Measurements from ENCODE around the gene STAP1.

STAP1 gene

DNA sequence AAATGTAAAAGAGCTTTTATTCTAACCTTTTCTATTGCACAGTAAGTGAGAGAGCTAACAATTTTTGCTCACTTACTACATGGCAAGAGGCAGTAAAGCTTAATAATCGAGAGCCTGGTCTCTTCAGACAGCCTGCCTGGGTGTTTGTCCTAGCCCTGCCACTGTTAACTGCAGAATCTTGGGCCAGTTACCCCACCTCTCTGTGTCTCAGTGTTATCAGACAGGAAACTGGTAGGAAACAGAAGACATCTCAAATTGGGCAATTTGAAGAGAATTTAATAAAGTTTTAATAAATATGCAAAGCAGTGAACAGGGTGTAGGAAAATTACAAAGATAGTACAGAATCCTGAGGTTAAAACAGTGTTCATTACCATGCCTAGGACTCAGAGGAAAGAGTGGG, 13.4 kb downstream of the STAP1 start:
- Histone ChIP-seq H3K9me3 (replicated peaks in 1 of 11) (no peaks in the 10 kb centered on the region), H3K9ac (no peak overlapping the region), H3K4me2 (no peak overlapping the region; a peak in 1 of 22 replicates), H4K20me1 (no peaks in the 10 kb centered on the region), H3K27me3 (no peaks in the 10 kb centered on the region), H3K36me3 (no peaks in the 10 kb centered on the region), H3K4me1 (peaks cover 7 to 40% (median 18%) of the 10 kb centered on the region in 10 experiments), H3K27ac (no peak overlapping the region), H3K4me3 (no peak overlapping the region)
- TF ChIP-seq Cebpa-rat (IDR thresholded peaks at IDR 0.05) = no peak

DNA sequence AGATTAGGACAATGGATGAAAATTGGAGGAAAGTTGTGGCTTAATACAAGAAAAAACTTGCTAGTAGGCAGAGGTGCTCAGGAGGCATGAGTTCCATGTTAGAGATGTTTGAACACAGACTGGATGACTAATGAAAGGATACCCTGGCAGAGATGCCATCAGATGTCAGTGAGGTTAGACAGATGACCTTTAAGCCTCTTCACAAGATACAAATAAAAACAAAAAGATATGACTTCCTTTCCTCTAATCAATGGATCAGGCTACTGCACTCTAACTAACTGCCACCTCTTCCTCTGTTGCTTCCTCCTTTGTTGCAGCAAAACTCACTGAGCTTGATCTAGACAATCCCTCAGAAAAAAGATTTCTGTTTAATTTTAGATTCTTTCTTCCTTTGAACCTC, 14.7 kb downstream of the STAP1 start:
- Histone ChIP-seq H3K4me2 (peak overlapping the region in 5 of 11 experiments; percentile 9 to 49 (median 46); a peak in 8 of 22 replicates), H3K9ac (no peak overlapping the region)

DNA sequence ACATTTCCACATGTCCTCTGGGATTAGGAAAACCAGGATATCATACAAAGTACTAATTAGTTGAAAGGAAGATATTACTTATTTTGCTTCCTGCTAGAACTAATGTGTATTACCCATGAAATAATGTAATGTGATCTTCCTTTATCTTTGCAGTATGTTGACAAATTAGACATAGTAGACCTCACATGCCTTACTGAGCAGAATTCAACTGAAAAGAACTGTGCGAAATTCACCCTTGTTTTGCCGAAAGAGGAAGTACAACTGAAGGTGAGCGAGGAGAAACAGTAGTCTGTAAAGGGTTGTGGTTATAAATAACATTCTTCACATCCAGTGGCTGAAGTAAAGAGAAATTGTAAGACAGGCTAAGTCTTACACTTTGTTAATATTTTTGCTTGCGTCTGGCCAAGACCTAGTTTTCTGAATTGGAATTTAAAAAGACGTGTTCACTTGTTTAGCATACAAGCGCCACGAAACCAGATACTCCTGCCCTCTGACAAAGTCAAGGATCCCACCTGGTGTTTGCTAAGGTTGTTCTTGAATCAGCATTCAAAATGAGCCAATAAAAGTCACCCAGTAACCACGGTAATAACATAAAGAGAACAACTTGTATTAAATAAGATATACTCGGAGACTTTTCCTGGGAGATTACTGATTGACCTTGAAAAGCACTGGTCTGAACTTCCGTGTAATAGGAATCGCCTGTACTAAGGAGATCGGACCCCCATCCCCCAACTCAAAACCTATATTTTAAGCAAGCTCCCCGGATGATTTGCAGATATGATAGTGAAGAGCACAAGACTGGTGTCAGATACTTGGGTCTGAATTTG, 16.9 kb downstream of the STAP1 start:
- Histone ChIP-seq H3K27ac (no peak overlapping the region), H3K27me3 (no peaks in the 10 kb centered on the region), H4K20me1 (no peaks in the 10 kb centered on the region), H3K4me2 (peak overlapping the region; percentile 13 to 65 (median 52)), H3K9me3 (replicated peaks in 1 of 11) (0 out of 22 replicates have a peak, but pooled peaks cover 0 to 6% (median 0%) of the 10 kb centered on the region in 11 experiments), H3K9ac (no peak overlapping the region), H3K4me1 (peaks cover 7 to 50% (median 20%) of the 10 kb centered on the region in 10 experiments), H3K36me3 (no peaks in the 10 kb centered on the region), H3K4me3 (no peak overlapping the region)
- no peak for TF ChIP-seq Cebpa-rat (IDR thresholded peaks at IDR 0.05)

More for the DNA sequence above, 14.7 kb downstream of the STAP1 start:
- Histone ChIP-seq H3K27ac (no peak overlapping the region), H3K4me3 (no peak overlapping the region), H3K4me1 (peaks cover 7 to 49% (median 20%) of the 10 kb centered on the region in 10 experiments), H3K36me3 (no peaks in the 10 kb centered on the region), H3K9me3 (replicated peaks in 1 of 11) (no peaks in the 10 kb centered on the region), H3K27me3 (no peaks in the 10 kb centered on the region), H4K20me1 (no peaks in the 10 kb centered on the region)
- TF ChIP-seq Cebpa-rat (IDR thresholded peaks at IDR 0.05) = no peak

DNA sequence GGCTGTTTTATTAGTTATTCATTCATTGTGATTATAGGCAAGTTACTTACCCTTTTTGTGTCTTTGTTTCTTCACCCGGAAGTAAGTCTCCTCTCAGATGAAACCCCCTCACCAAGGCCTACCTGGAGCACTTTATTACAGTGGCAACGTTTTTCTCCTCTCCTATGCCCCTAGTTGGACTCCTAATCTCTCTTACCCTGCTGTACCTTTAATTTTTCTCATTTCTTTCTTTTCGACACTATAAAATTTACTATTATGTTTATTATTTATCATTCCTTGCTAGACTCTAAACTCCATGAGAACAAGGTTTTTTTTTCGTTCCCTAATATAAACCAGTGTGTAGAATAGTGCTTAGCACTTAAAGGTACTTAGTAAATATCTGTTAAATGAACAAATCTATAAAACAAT, 17.5 kb downstream of the STAP1 start:
- Histone ChIP-seq H3K4me3 (no peak overlapping the region), H3K9ac (no peak overlapping the region), H3K27me3 (no peaks in the 10 kb centered on the region), H3K4me1 (peaks cover 12 to 56% (median 26%) of the 10 kb centered on the region in 10 experiments), H3K27ac (no peak overlapping the region), H3K36me3 (no peaks in the 10 kb centered on the region), H4K20me1 (no peaks in the 10 kb centered on the region), H3K4me2 (peak overlapping the region in 9 of 11 experiments; percentile 13 to 65 (median 57); a peak in 17 of 22 replicates), H3K9me3 (replicated peaks in 1 of 11) (0 out of 22 replicates have a peak, but pooled peaks cover 0 to 6% (median 0%) of the 10 kb centered on the region in 11 experiments)
- no peak for TF ChIP-seq Cebpa-rat (IDR thresholded peaks at IDR 0.05)

DNA sequence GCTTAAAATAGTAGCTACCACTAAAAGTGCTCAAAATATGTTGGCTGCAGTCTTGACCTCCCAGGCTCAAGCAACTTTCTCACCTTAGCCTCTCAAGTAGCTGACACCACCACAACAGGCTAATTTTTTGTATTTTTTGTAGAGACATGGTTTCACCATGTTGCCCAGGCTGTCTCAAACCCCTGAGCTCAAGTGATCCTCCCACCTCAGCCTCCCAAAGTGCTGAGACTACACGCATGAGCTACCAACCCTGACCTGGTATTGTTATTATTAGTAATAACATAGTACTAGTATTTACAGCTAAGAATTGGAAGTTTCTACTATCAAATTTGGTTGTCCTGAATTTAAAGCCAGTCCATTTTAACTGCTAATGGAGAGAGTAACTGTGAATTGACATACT, 18.0 kb downstream of the STAP1 start:
- no peaks in the 10 kb centered on the region for H3K36me3 ChIP-seq
- peak overlapping the region in 5 of 11 experiments; percentile 35 to 65 (median 52); a peak in 9 of 22 replicates for H3K4me2 ChIP-seq
- 0 out of 22 replicates have a peak, but pooled peaks cover 0 to 6% (median 0%) of the 10 kb centered on the region in 11 experiments for H3K9me3 ChIP-seq (replicated peaks in 1 of 11)
- H3K9ac ChIP-seq = no peak overlapping the region
- no peak for TF ChIP-seq Cebpa-rat (IDR thresholded peaks at IDR 0.05)
- no peaks in the 10 kb centered on the region for H4K20me1 ChIP-seq
- no peaks in the 10 kb centered on the region for H3K27me3 ChIP-seq
- H3K4me3 ChIP-seq = no peak overlapping the region
- no peak overlapping the region for H3K27ac ChIP-seq
- peaks cover 16 to 61% (median 30%) of the 10 kb centered on the region in 10 experiments for H3K4me1 ChIP-seq

DNA sequence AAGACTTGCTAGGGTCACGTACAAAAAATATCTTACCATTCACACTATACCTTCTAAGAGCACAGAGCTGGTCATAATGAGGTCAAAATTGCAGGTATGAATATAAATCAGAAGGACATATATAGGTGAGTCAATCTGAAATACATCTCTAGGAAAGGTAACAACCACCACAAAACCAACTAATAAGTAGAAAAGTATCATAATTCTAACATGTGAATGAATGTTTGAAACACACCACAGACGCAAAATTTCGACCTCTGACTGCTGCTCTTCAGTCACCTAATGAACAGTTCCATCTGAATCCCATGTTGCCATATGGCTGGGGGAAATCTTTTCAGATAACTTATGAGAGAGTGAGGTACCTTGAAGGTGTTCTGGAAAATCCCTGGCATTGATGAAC, 22.1 kb downstream of the STAP1 start:
- H3K4me2 ChIP-seq = peak overlapping the region; percentile 64 to 81 (median 72)
- no peak overlapping the region for H3K9ac ChIP-seq
- peak overlapping the region in 2 of 11 experiments; percentile 33 to 35; a peak in 1 of 22 replicates for H3K27ac ChIP-seq

DNA sequence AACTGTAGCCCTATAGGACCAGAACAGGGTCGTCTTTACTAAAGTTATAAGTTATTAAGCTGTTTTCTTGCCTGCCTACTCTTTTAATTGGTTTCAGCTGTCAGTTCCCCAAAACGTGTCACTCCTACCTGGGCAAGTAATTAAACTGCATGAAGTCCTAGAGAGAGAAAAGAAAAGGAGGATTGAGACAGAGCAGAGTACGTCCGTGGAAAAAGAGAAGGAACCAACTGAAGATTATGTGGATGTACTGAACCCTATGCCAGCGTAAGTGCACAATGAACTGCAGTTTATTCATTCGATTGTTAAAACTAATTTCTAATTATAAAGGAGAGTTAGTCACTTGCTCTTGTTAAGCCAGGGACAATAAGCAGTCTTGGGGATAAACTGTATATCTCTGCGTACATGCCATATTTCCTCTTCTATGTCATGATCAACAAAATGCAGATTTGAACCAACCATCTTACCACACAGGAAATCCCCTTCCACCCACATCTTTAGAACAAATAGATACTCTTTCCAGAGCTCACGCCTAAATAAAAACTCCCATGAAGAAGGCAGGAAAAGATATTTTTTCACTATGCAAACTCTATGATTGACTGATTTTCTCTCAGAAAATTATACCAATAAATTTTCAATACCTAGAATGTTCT, 22.8 kb downstream of the STAP1 start:
- Histone ChIP-seq H3K4me2 (peak overlapping the region; percentile 64 to 81 (median 72)), H3K4me3 (peak overlapping the region in 3 of 10 experiments; percentile 3 to 27 (median 16); a peak in 5 of 20 replicates), H3K27ac (peak overlapping the region in 5 of 11 experiments; percentile 13 to 35 (median 25); a peak in 7 of 22 replicates), H4K20me1 (no peaks in the 10 kb centered on the region), H3K36me3 (no peaks in the 10 kb centered on the region), H3K9me3 (replicated peaks in 1 of 11) (0 out of 22 replicates have a peak, but pooled peaks cover 0 to 6% (median 0%) of the 10 kb centered on the region in 11 experiments), H3K9ac (peak overlapping the region in 1 of 11 experiments; percentile 40; a peak in 1 of 22 replicates), H3K4me1 (peaks cover 18 to 39% (median 25%) of the 10 kb centered on the region in 10 experiments), H3K27me3 (no peaks in the 10 kb centered on the region)
- no peak for TF ChIP-seq Cebpa-rat (IDR thresholded peaks at IDR 0.05)

More for the DNA sequence above, 22.1 kb downstream of the STAP1 start:
- TF ChIP-seq Cebpa-rat (IDR thresholded peaks at IDR 0.05) = no peak
- H4K20me1 ChIP-seq = no peaks in the 10 kb centered on the region
- H3K4me1 ChIP-seq = peaks cover 21 to 47% (median 31%) of the 10 kb centered on the region in 10 experiments
- H3K27me3 ChIP-seq = no peaks in the 10 kb centered on the region
- H3K36me3 ChIP-seq = no peaks in the 10 kb centered on the region
- no peak overlapping the region for H3K4me3 ChIP-seq
- 0 out of 22 replicates have a peak, but pooled peaks cover 0 to 6% (median 0%) of the 10 kb centered on the region in 11 experiments for H3K9me3 ChIP-seq (replicated peaks in 1 of 11)

DNA sequence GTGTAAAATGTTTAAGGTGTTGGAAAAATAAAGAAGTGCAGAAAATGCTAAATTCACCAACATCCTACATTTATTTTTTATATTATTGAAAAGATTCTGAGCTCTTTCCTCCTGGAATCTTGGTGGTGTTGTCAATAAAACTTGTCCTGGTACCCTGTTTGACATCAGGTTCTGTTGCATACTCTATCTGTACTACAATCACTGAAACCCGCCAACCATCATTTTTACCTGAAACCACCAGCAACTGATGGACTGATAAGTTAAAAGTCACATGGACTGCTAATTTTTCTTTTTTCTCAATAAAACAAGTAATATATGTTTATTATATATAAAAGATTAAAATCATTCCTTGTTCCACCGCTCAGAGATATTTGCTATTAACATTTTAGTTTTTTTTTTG, 23.4 kb downstream of the STAP1 start:
- Histone ChIP-seq H3K36me3 (no peaks in the 10 kb centered on the region), H4K20me1 (no peaks in the 10 kb centered on the region), H3K27ac (peak overlapping the region in 1 of 11 experiments; percentile 33; a peak in 2 of 22 replicates), H3K4me3 (no peak overlapping the region; a peak in 1 of 20 replicates), H3K9me3 (replicated peaks in 1 of 11) (0 out of 22 replicates have a peak, but pooled peaks cover 0 to 6% (median 0%) of the 10 kb centered on the region in 11 experiments), H3K4me2 (peak overlapping the region; percentile 64 to 81 (median 72)), H3K27me3 (no peaks in the 10 kb centered on the region), H3K9ac (no peak overlapping the region), H3K4me1 (peaks cover 18 to 33% (median 22%) of the 10 kb centered on the region in 10 experiments)
- no peak for TF ChIP-seq Cebpa-rat (IDR thresholded peaks at IDR 0.05)

DNA sequence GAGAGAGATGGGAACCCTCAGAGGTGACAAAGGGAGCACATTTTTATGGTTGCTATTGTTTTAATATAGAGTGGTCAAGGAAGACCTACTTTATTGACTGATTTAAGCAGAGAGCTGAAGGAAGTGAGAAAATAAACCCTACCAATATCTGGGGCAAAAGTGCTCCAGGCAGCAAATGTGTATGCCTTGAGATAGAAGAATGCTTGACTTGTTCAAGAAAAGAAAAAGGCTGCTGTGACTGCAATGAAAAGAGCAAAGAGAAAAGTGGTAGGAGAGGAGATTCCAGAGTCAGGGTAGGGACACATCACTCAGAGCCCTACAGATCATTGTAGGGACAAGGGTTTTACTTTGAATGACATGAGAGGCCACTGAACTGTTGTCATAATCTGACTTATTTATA, 26.0 kb downstream of the STAP1 start:
- no peak overlapping the region for H3K4me2 ChIP-seq
- peaks cover 18 to 23% (median 20%) of the 10 kb centered on the region in 10 experiments for H3K4me1 ChIP-seq
- no peaks in the 10 kb centered on the region for H3K36me3 ChIP-seq
- H3K9me3 ChIP-seq (replicated peaks in 1 of 11) = 0 out of 22 replicates have a peak, but pooled peaks cover 0 to 5% (median 0%) of the 10 kb centered on the region in 11 experiments
- TF ChIP-seq Cebpa-rat (IDR thresholded peaks at IDR 0.05) = no peak
- no peaks in the 10 kb centered on the region for H4K20me1 ChIP-seq
- no peak overlapping the region for H3K4me3 ChIP-seq
- no peak overlapping the region for H3K27ac ChIP-seq
- no peak overlapping the region for H3K9ac ChIP-seq
- no peaks in the 10 kb centered on the region for H3K27me3 ChIP-seq

Measured in BLaER1 treated with 17β-estradiol and CSF1 and Interleukin-3, amounts not matched to agents 10 nM and 100 nM (cell line).